Medulla oblongata (tissue), 1 donor: ENCODE data around the gene CTXND1.
"Not testable (repeated sequence)": the region's sequence is repeated elsewhere in the genome, so short reads cannot be mapped to it uniquely, and the experiment has no call there.

ENCODE experiments used
- DNase-seq: peaks from one replicate; pipeline ENCODE4 v3.0.0-alpha.2; 2015; ENCODE audit errors: extremely low spot score

Gene CTXND1

DNA sequence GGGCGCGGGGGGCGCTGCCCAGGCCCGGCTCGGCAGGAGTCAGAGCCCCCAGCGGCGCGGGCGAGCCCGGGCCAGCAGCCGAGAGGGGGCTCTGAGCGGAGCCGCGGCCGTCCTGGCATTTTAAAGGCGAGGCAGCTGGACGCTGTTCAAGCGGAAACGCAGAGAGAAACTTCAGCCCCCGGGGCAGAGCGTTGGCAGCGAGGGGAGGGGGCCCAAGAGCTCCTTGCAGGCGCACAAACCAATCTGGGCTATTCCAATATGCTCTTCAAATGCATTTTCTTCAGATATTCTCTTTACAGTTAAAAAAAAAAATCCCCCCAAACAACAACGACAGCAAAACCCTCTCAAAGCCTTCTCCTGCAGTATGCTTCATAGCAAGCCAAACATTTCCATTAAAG lies at the start of gene CTXND1:
Gene CTXND1 (minus strand): TSS at position 93 of the 398 bp plus-strand sequence. CDS start 50,264 bp downstream, outside the sequence.
- no peak for DNase-seq

DNA sequence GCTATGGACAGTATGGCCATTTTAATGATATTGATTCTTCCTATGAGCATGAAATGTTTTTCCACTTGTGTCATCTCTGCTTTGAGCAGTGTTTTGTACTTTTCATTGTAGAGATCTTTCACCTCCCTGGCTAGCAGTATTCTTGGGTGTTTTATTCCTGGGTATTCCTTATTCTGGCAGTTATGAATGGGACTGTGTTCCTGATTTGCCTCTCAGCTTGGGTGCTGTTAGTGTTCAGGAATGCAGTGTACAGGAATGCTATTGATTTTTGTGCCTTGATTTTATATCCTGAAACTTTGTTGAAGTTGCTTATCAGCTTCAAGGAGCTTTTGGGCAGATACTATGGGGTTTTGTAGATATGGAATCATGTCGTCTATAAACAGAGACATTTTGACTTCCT lies 49.5 kb upstream of the CTXND1 start:
- no peak for DNase-seq

DNA sequence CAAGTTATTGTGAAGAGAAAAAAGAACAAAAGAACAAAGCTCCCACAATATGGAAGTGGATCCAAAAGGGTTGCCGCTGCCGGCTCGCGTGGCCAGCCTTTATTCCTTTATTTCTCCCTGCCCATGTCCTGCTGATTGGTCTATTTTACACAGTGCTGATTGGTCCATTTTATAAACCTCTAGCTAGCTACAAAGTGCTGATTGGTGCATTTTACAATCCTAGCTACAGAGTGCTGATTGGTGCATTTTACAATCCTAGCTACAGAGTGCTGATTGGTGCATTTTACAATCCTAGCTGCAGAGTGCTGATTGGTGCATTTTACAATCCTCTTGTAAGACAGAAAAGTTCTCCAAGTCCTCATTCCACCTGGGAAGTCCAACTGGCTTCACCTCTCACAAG lies 43.8 kb upstream of the CTXND1 start:
- DNase-seq, result not testable (repeated sequence)

DNA sequence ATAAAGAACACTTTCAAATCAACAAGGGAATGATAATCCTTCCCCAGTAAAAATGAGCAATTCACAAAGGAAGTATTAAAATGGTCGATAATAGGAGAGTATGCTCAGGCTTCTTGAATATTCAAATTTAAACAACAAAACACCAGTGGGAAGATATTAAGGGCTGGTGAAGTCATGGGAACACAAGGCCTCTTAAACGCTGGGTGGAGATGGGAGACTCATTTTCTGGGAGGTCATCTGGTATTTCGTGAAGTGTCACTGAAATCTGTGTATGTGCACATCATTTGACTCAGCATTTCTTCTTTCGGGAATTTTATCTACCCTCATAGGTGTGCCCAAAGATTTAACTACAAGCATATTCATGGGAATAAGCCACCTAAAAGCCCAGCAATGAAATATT lies 40.1 kb upstream of the CTXND1 start:
- no peak for DNase-seq

DNA sequence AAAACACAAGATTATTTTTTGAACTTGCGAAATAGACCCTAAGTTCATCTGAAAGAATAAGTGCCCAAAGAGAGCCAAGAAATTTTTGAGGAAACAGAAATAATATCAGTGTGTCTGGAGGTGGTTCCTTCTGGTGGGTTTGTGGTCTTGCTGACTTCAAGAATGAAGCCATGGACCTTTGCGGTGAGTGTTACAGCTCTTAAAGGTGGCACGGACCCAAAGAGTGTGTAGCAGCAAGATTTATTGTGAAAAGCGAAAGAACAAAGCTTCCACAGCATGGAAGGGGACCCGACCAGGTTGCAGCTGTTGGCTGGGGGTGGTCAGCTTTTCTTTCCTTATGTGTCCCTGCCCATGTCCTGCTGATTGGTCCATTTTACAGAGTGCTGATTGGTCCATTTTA lies 38.9 kb upstream of the CTXND1 start:
- not testable (repeated sequence) for DNase-seq

DNA sequence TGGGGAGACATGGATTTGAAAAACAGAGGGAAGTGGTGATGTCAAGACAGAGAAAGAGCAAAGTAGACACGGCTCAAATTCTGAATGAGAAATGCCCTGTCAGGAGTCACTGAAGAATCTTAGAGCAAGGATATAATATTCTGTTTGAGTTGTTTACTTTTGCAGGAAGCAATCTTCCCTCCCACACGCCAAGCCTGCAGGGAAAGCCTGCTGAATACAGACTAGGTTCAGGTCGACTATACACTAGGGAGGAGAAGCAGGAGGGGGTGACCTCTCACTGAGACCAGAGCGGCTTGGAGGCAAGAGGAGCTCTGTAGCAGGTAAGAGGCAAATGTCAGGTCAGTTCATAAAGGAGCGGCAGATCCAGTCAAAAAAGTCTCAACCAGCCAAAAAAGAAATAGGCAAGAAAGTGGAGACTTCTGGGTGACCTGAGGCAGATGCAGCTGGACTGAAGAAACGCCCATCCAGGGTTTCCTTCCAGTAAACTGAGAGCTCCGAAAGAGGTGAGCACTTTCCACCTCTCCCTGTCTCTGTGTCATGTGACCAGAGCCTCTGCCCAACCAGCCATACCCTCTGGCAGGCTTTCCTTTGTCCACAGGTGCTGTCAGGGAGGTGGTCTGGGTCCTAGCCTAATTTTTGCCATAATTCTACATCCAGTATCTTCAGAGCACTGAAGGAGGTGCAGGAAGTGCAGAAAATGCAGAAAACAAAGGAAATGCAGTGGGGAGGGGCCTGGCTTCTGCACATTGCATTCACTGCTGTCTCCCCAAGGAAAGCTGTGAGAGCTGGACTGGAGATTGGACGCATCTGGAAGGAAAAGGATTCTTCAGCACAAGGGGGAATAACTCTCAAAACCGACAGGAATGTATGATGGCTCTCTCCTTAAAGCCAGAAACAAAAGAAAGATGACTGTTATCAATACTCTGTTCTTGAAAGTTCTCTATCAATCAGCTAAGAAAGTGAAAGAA lies 37.8 kb upstream of the CTXND1 start:
- DNase-seq, result no peak

DNA sequence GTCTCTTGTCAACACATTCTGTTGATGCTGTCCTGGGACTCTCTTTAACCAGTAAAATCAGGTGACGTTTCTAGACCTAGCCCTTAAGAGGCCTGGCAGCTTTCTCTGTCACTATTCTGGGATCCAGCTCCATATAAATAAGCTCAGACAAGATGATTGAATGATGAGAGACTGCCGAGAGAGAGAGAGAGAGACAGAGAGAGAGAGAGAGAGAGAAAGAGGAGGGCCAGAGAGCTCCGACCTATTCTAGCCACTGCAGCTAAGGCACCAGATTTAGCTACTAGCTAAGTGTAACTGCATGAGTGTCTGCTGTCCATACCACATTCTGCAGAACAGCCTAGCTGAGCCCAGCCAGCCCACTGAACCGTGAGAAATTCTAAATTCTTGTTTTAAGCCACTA lies 36.1 kb upstream of the CTXND1 start:
- DNase-seq, result no peak

DNA sequence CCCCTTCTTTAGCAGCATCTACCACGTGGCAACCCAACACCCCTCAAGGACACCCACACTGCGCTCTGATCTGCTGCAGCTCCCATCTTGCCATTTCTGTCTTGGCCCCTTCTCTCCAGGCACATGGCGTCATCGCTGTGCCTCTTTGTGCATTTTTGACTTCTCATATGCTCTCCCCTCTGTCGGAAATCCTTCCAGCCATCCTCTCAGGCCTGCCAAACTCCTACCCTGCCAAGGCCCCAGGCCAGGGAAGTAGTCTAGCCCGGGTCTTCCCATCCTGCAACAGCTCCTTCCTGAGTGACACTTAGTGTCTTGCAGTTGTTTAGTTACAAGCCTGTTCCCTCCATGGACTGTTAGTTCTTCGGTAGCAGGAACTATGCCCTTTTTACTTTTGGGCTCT lies 34.0 kb upstream of the CTXND1 start:
- DNase-seq, result no peak

DNA sequence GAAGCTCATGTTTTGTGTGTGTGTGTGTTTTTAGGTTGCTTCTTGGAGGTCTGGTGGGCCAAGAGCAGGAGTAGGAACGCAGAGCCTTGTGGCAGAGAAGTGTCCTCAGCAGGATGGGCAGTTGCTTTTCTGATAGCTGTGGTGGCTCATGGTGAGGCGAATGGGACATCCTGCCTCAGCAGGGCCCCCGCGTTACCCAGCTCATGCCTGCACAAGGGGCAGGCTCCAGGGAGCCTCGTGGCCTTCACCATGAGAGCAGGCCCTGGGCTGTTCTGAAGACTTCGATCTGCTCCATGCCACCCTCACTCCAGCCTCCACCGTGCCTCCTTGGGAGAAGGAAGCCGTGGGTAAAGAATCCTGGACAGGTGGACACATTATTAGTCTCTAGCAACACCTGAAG lies 33.4 kb upstream of the CTXND1 start:
- DNase-seq, result no peak

DNA sequence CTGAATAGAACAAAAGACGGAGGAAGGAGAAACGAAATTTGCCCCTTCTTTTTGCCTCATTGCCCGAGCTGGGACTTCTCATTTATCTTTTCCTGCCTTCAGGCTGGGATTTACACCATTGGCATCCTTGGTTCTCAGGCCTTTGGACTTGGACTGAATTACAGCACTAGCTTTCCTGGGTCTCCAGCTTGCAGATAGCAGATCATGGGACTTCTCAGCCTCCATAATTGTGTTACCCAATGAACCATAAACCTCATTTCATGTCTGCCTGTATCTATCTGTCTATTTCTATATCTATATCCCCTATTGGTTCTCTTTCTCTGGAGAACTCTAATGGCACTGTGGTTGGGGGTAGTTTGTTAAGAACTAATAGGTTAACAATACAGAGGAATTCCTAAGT lies 31.5 kb upstream of the CTXND1 start:
- DNase-seq, result no peak

DNA sequence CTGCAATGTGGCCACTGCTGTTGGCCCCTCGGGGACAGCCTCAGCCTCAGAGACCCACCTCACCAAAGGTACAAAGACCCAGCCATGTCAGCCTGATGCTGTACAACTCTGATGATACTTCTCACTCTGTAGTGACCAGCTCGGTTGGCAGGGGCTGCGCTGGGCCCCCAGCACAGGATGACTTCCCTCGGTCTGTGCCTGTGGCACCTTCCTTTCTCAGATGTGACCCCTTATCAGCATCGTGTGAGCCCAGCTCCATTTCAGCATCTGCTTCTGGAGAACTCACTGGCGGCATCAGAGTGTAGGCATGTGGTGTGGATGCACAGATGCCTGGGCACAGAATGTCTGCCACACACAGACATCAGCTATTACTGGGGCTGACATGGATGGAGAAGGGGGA lies 25.1 kb upstream of the CTXND1 start:
- no peak for DNase-seq

DNA sequence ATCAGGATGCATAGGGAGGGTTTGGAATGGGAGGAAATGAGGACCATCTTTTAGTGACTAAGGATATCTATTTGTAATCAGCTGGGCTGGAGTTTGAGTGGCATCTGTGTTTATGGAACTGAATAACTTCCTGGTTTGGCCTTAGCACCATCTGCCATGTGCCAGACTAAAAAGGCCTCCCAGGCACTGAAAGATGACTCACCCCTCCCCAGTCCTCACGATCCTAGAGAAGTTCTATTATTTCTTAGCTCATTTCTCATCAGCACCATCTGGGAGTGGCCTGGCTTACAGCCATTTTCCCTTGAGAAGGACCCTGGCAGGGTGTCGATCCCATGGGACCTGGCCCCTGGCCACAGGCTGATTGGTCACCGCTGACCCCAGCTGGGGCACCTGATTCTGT lies 23.9 kb upstream of the CTXND1 start:
- no peak for DNase-seq

DNA sequence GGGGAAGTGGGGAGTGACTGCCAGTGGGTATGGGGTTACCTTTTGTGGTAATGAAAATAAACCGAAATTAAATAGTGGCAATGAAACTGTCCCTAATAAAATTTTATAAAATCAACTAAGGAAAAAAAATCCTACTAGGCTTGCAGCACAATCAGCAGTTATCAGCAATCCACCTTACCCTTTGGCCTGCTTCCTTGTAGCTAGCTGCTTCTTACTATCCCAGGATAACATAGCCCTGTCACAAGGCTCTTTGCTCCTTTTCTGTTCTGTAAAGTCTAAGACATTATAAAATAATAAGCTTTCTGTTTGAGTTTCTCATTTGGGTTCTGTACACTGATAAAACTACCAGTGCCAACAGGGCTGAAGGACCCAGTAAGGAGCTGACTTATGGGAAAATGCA lies 23.0 kb upstream of the CTXND1 start:
- no peak for DNase-seq

DNA sequence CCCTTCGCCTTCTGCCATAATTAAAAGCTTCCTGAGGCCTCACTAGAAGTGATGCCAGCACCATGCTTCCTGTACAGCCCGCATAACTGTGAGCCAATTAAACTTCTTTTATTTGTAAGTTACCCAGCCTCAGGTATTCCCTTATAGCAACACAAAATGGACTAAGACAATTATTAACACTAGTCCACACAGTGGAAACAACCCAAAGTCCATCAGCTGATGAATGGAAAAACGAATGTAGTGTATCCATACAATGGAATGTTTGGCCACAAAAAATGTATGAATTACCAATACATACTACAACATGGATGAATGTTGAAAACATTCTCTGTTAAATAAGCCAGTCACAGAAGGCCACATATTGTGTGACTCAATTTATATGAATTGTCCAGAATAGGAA lies 22.5 kb upstream of the CTXND1 start:
- DNase-seq, result no peak

DNA sequence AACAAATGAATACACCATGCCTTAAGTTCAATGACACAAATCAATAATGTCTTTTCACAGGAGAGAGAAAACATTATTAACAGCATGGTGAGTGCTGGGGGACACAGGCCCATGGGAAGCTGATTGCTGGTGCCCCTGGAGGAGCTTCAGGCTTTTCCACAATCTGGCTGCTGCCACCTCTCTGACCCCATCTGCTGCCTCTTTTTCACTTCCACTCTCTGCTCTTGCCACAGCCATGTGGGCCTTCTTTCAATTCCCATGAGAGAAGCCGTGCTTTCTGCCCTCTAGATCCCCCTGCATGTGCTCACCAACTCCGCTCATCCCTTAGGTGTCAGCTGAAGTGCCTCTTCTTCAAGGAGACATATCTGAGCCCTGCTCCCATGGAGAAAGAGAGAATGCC lies 21.0 kb upstream of the CTXND1 start:
- no peak for DNase-seq

DNA sequence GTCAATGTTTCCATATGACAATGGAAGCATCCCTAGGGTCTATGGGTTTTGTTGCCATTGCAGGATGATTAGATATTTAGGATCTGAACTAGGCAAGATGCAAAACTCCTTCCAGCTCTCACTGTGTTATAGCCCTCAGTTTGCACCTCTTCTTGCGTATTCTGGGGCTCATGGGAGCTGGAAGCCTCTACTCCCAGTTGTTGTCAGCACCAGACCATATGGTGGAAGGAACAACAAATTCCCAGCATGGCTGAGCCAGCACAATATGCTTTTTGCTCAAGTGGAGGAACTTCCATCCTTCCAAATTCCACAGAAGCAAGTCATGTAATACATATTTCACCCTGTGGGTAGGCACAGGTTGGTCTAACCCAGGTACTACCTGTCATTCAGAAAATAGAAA lies 18.5 kb upstream of the CTXND1 start:
- no peak for DNase-seq

DNA sequence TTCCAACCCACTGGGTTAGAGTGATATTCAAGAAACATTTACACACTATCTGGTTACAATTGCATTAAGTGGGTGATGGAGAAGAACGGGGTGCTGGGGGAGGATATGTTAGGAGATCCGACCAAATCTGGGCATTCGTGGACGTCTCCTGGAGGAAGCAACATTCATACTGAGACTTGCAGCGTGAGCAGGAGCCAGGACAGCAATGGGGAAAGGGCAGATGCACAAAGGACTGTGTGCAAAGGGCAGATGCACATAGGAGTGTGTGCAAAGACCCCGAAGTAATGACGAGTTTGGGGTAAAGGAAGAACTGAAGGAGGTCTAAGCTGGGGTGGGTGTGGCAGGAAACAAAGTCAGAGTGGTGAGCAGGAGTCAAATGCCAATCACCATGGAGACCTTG lies 16.1 kb upstream of the CTXND1 start:
- no peak for DNase-seq

DNA sequence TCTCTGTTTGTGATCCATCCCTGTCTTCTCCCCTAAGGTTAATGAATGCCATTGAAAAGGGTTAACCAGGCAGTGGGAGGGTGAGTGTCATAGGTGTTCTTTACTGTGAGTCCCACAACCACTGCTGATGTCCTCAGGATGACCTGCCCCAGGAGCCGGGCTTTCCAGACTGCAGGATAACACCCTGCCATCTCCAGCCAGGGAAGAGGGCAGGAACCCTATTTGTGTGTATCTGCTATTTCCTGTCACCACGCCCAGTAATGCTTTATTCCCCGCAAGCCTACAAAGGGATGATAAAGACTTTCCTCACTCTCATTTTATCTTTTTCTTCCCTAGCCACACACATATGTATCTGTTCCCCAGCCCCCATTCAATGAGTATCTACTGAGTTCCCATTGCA lies 15.6 kb upstream of the CTXND1 start:
- no peak for DNase-seq

DNA sequence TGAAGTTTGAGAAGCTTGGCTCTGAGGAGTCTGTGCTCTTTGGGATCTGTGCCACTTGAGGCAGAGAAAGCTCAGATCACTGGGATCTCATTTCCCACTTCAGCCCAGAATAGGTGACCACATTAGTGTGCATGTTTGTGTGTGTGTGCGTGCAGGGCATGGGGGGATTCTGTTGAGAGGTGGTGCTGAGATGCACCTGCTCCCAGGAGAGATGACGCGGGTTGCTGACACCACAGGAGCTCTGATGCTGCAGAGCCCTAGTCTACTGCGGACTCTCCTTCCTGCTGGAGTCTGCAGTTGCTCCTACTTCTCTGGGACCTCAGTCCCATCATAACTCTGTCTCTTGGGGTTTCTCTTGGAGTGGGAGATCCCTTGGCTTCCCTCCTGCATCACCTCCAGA lies 14.7 kb upstream of the CTXND1 start:
- DNase-seq, result no peak

DNA sequence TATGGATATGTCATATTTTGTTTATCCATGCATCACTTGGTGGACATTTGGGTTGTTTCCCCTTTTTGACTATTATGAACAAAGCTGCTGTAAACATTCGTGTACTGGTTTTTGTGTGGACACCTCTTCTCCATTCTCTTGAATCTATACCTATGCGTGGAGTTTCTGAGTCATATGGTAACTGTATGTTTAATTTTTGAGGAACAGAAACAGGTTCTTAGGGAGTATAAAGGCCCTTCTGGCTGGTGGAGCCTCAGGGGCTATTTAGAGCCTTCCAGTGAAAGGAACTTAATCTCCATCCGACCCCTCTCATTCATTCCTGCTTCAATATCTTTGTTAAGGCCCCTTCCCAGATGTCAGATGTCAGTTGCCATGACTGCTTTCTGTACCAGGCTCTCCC lies 14.1 kb upstream of the CTXND1 start:
- no peak for DNase-seq

DNA sequence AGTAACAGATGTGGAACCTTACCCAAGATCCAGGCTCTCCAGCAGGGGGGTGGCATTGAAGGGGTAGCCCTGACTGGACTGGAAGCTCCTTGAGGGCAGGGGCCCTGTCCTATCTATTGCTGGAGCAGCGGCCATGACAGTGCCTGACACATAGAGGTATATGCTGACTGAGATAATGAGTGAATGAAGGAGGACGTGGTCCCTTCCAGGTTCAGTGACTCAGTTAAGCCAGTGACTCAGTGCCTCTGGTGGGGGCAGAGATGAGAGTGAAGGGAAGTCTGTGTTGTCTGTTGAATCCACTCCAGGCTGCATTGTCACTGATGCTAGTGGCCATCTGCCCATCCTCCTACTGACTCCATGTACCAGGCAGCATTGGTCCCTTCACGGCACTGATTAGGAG lies 13.0 kb upstream of the CTXND1 start:
- no peak for DNase-seq

DNA sequence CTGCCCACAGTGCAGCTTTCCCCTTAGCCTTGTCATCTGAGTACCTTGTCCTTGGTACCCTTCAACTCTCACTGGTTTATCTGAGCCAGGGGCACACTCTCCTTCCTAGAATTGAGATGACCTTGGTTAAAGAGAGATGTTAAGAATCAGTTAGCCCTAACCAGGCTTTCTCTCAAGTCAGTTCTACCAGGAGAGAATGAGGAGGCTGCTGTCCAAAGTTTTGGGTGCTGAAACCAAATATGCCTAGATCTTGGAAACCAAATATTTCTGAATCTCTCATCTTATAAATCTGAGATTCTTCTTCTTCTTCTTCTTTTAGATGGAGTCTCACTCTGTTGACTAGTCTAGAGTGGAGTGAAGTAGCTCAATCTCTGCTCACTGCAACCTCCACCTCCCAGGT lies 12.0 kb upstream of the CTXND1 start:
- no peak for DNase-seq

DNA sequence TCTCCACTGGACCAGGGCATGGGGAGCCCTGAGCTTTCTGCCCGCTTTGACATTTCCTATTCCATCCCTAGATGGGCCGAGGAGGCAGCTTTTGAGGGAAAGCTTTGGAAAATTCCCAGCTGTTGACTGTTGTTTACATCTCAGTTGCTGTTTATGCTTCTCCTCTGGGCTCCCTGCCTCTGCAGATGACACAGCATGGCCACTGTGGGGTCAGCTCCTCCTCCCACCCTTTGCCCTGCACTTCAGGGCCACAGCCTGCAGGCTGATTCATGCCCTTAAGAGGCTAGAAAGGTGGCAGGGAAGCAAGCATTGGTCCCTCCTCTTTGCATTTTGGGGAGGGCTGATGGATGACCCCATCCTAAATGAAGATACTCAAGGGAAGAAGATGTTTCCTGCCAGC lies 8.5 kb upstream of the CTXND1 start:
- DNase-seq, result no peak
